Astrocyte (in vitro differentiated cells and primary cell): ENCODE measurements around the gene PRKCE. TPM values are rescaled to one million over a fixed set of nuclear protein-coding genes. Genes with fewer than 3 reads are reported as not detected.

Experiments
- DNase-seq: peaks from one replicate; pipeline ENCODE4 v3.0.0-alpha.2; 2010; ENCODE audit warnings: low read depth
- FAIRE-seq: peaks from 2 replicates; lab custom pipeline; 2011; peaks lifted over from hg19 to GRCh38; lab: Jason Lieb, UNC
- H2AFZ ChIP-seq: 2 replicates; pipeline ENCODE4 v1.6.0; 2012; ENCODE audit warnings: low read depth, low read length, inconsistent platforms
- H3K27ac ChIP-seq: 2 replicates; pipeline ENCODE4 v1.5.1; 2011; ENCODE audit warnings: low read depth, low read length, inconsistent platforms
- H3K27me3 ChIP-seq: 2 replicates; pipeline ENCODE4 v1.6.0; 2011; ENCODE audit warnings: low read length, inconsistent platforms; ENCODE audit not compliant: insufficient read depth
- H3K36me3 ChIP-seq: 2 replicates; pipeline ENCODE4 v1.5.1; 2011; ENCODE audit warnings: low read length, inconsistent platforms; ENCODE audit not compliant: insufficient read depth
- H3K4me1 ChIP-seq: 2 replicates; pipeline ENCODE4 v1.5.1; 2011; ENCODE audit warnings: low read length, inconsistent platforms; ENCODE audit not compliant: insufficient read depth
- H3K4me2 ChIP-seq: 2 replicates; pipeline ENCODE4 v1.6.0; 2012; ENCODE audit warnings: low read length, inconsistent platforms
- H3K4me3 ChIP-seq: 2 replicates; pipeline ENCODE4 v1.5.1; 2011; ENCODE audit warnings: low read depth, mild to moderate bottlenecking, low read length, inconsistent platforms; ENCODE audit not compliant: insufficient read depth
- H3K79me2 ChIP-seq: 2 replicates; pipeline ENCODE4 v1.6.0; 2012; ENCODE audit warnings: mild to moderate bottlenecking, low read length, inconsistent platforms; ENCODE audit not compliant: insufficient read depth
- H3K9ac ChIP-seq: 2 replicates; pipeline ENCODE4 v1.6.0; 2012; ENCODE audit warnings: mild to moderate bottlenecking, low read length, inconsistent platforms
- H3K9me3 ChIP-seq: 2 replicates; pipeline ENCODE4 v1.5.1; 2012; ENCODE audit warnings: low read depth, mild to moderate bottlenecking, low read length, inconsistent platforms; ENCODE audit not compliant: insufficient read depth
- H4K20me1 ChIP-seq: 2 replicates; pipeline ENCODE4 v1.6.0; 2012; ENCODE audit warnings: low read length, inconsistent platforms; ENCODE audit not compliant: insufficient read depth
- H3K27ac Mint-ChIP-seq: one replicate; pipeline ENCODE4 v1.8.0; 2021; ENCODE audit warnings: mild to moderate bottlenecking, mixed read lengths; ENCODE audit not compliant: unreplicated experiment
- H3K27me3 Mint-ChIP-seq: one replicate; pipeline ENCODE4 v1.8.0; 2021; ENCODE audit warnings: low read depth, mixed read lengths; ENCODE audit not compliant: unreplicated experiment
- H3K36me3 Mint-ChIP-seq: one replicate; pipeline ENCODE4 v1.8.0; 2021; ENCODE audit warnings: low read depth, mixed read lengths; ENCODE audit not compliant: unreplicated experiment
- H3K4me1 Mint-ChIP-seq: one replicate; pipeline ENCODE4 v1.8.0; 2021; ENCODE audit warnings: low read depth, mixed read lengths; ENCODE audit not compliant: unreplicated experiment
- H3K4me3 Mint-ChIP-seq: one replicate; pipeline ENCODE4 v1.8.0; 2021; ENCODE audit warnings: mild to moderate bottlenecking, moderate library complexity, mixed read lengths; ENCODE audit not compliant: unreplicated experiment
- H3K9me3 Mint-ChIP-seq: one replicate; pipeline ENCODE4 v1.8.0; 2021; ENCODE audit warnings: mild to moderate bottlenecking, mixed read lengths; ENCODE audit not compliant: unreplicated experiment
- CTCF ChIP-seq: IDR thresholded peaks from 2 replicates; pipeline ENCODE4 v1.5.1; 2011; ENCODE audit warnings: low read depth, mild to moderate bottlenecking, inconsistent platforms, low read length, moderate library complexity; ENCODE audit not compliant: insufficient read depth
- EZH2 ChIP-seq: IDR thresholded peaks from 2 replicates; pipeline ENCODE4 v1.6.1; 2012; ENCODE audit warnings: mild to moderate bottlenecking, low read length, inconsistent platforms; ENCODE audit not compliant: insufficient read depth
- total RNA-seq: library from RNA; stranded (reverse); gene quantifications from 2 replicates; pipeline ENCODE4 v1.2.1, GENCODE V29; 2021

Gene PRKCE
- total RNA-seq, 1 donor from 2014 or later, result 12.8 TPM

- Histone ChIP-seq H3K4me3 (no peak overlapping the region), H3K4me1 (peaks cover 42% of the 10 kb centered on the region), H3K27me3 (no peaks in the 10 kb centered on the region), H2AFZ (no peak overlapping the region), H4K20me1 (no peaks in the 10 kb centered on the region), H3K36me3 (no peaks in the 10 kb centered on the region), H3K4me2 (no peak overlapping the region), H3K9ac (no peak overlapping the region), H3K9me3 (no peaks in the 10 kb centered on the region), H3K27ac (no peak overlapping the region), H3K79me2 (no peaks in the 10 kb centered on the region)
- H3K4me1 Mint-ChIP-seq, result peaks cover 10% of the 10 kb centered on the region
- TF ChIP-seq EZH2, result no peak
- no peak for TF ChIP-seq CTCF
- DNase-seq (no peak), FAIRE-seq (no peak)
- no peaks in the 10 kb centered on the region for H3K9me3 Mint-ChIP-seq
- H3K27me3 Mint-ChIP-seq, result peaks cover 2% of the 10 kb centered on the region
- no peak overlapping the region for H3K27ac Mint-ChIP-seq
- no peak overlapping the region for H3K4me3 Mint-ChIP-seq
- H3K36me3 Mint-ChIP-seq, result peaks cover 1% of the 10 kb centered on the region
Measured at GRCh38 chr2:45965871-45966498, 314.5 kb downstream of the PRKCE start.

GRCh38 chr2:45968946-45969584 lies 317.6 kb downstream of the PRKCE start:
- no peaks in the 10 kb centered on the region for H3K27me3 ChIP-seq
- no peaks in the 10 kb centered on the region for H4K20me1 ChIP-seq
- FAIRE-seq (no peak), DNase-seq (peak; percentile 73)
- H3K79me2 ChIP-seq, result no peaks in the 10 kb centered on the region
- Mint-ChIP-seq H3K9me3 (no peaks in the 10 kb centered on the region), H3K4me1 (peaks cover 4% of the 10 kb centered on the region), H3K4me3 (no peak overlapping the region), H3K27ac (no peak overlapping the region), H3K27me3 (peaks cover 2% of the 10 kb centered on the region), H3K36me3 (no peaks in the 10 kb centered on the region)
- no peak overlapping the region for H2AFZ ChIP-seq
- H3K4me3 ChIP-seq, result no peak overlapping the region
- no peak overlapping the region for H3K9ac ChIP-seq
- no peak overlapping the region for H3K27ac ChIP-seq
- H3K4me1 ChIP-seq, result peaks cover 26% of the 10 kb centered on the region
- no peak for TF ChIP-seq CTCF
- TF ChIP-seq EZH2, result no peak
- peak overlapping the region; percentile 30 for H3K4me2 ChIP-seq
- H3K9me3 ChIP-seq, result peaks cover 2% of the 10 kb centered on the region
- H3K36me3 ChIP-seq, result no peaks in the 10 kb centered on the region

GRCh38 chr2:45973426-45973825 lies 322.0 kb downstream of the PRKCE start:
- no peak for FAIRE-seq
- no peaks in the 10 kb centered on the region for H3K9me3 Mint-ChIP-seq
- H3K4me1 Mint-ChIP-seq, result no peaks in the 10 kb centered on the region

More at GRCh38 chr2:45973426-45973825, 322.0 kb downstream of the PRKCE start:
- Histone ChIP-seq H3K9ac (no peak overlapping the region), H2AFZ (no peak overlapping the region), H4K20me1 (no peaks in the 10 kb centered on the region), H3K79me2 (no peaks in the 10 kb centered on the region), H3K27ac (no peak overlapping the region), H3K36me3 (no peaks in the 10 kb centered on the region), H3K9me3 (peaks cover 2% of the 10 kb centered on the region), H3K4me2 (no peak overlapping the region), H3K4me3 (no peak overlapping the region), H3K4me1 (peaks cover 10% of the 10 kb centered on the region), H3K27me3 (no peaks in the 10 kb centered on the region)
- no peak for DNase-seq
- Mint-ChIP-seq H3K36me3 (no peaks in the 10 kb centered on the region), H3K27ac (no peak overlapping the region), H3K4me3 (no peak overlapping the region), H3K27me3 (peaks cover 9% of the 10 kb centered on the region)
- TF ChIP-seq CTCF, result no peak
- TF ChIP-seq EZH2, result no peak
